ENCODE data around the gene DAAM2. TPM values are rescaled to one million over a fixed set of nuclear protein-coding genes. Genes with fewer than 3 reads are reported as not detected.

The DAAM2 gene
- total RNA-seq, 1 experiment from 2014 or later = 4.8 TPM

- no peaks in the 10 kb centered on the region for H3K9me3 ChIP-seq (ENCODE audit: low read depth, low read length, poor library complexity, severe bottlenecking)
- H3K36me3 ChIP-seq (ENCODE audit: insufficient read depth, low read length, poor library complexity, severe bottlenecking) = no peaks in the 10 kb centered on the region
- H3K4me1 ChIP-seq (ENCODE audit: insufficient read depth, low read length, poor library complexity, severe bottlenecking) = no peaks in the 10 kb centered on the region
- no peak overlapping the region for H3K4me3 ChIP-seq (ENCODE audit: low read depth, low read length, poor library complexity, severe bottlenecking)
- POLR2A ChIA-PET (ENCODE audit: low non-redundant PET) = no interaction called here
- CTCF ChIA-PET = no interaction called here
- DNase-seq (ENCODE audit: low spot score) = no peak
- BruUV-seq (replicated peaks) = no TSS peak
- intact Hi-C loops (cut with micrococcal nuclease; ENCODE audit: unreplicated experiment) = no loop called here
- no peak overlapping the region for H3K27ac ChIP-seq (ENCODE audit: low read depth, low read length, poor library complexity, severe bottlenecking)
- TF ChIP-seq EZH2 (IDR thresholded peaks at IDR 0.05; ENCODE audit: borderline replicate concordance, low read depth, low read length, poor library complexity, severe bottlenecking) (no peak), CTCF (conservative IDR thresholded peaks at IDR 0.05; ENCODE audit: low read depth, low read length) (no peak)
- H3K27me3 ChIP-seq (replicated peaks; ENCODE audit: insufficient read depth, low read depth, low read length, poor library complexity) = no peaks in the 10 kb centered on the region
Measured at GRCh38 chr6:39765508-39766065, 26.6 kb upstream of the DAAM2 start.

- no peaks in the 10 kb centered on the region for H3K36me3 ChIP-seq (ENCODE audit: insufficient read depth, low read length, poor library complexity, severe bottlenecking)
- intact Hi-C loops (cut with micrococcal nuclease; ENCODE audit: unreplicated experiment) = no loop called here
- H3K27ac ChIP-seq (ENCODE audit: low read depth, low read length, poor library complexity, severe bottlenecking) = no peak overlapping the region
- no peaks in the 10 kb centered on the region for H3K9me3 ChIP-seq (ENCODE audit: low read depth, low read length, poor library complexity, severe bottlenecking)
- H3K4me1 ChIP-seq (ENCODE audit: insufficient read depth, low read length, poor library complexity, severe bottlenecking) = no peaks in the 10 kb centered on the region
- no peaks in the 10 kb centered on the region for H3K27me3 ChIP-seq (replicated peaks; ENCODE audit: insufficient read depth, low read depth, low read length, poor library complexity)
- CTCF ChIA-PET = no interaction called here
- DNase-seq (ENCODE audit: low spot score) = no peak
- no peak overlapping the region for H3K4me3 ChIP-seq (ENCODE audit: low read depth, low read length, poor library complexity, severe bottlenecking)
- TF ChIP-seq CTCF (conservative IDR thresholded peaks at IDR 0.05; ENCODE audit: low read depth, low read length) = no peak
- no peak for TF ChIP-seq EZH2 (IDR thresholded peaks at IDR 0.05; ENCODE audit: borderline replicate concordance, low read depth, low read length, poor library complexity, severe bottlenecking)
- POLR2A ChIA-PET (ENCODE audit: low non-redundant PET) = no interaction called here
- no TSS peak for BruUV-seq (replicated peaks)
Measured at GRCh38 chr6:39769012-39769411, 23.2 kb upstream of the DAAM2 start.

- ChIA-PET CTCF (no interaction called here), POLR2A (ENCODE audit: low non-redundant PET) (no interaction called here)
- Histone ChIP-seq H3K9me3 (ENCODE audit: low read depth, low read length, poor library complexity, severe bottlenecking) (no peaks in the 10 kb centered on the region), H3K4me3 (ENCODE audit: low read depth, low read length, poor library complexity, severe bottlenecking) (no peak overlapping the region), H3K4me1 (ENCODE audit: insufficient read depth, low read length, poor library complexity, severe bottlenecking) (no peaks in the 10 kb centered on the region), H3K27ac (ENCODE audit: low read depth, low read length, poor library complexity, severe bottlenecking) (no peak overlapping the region), H3K27me3 (replicated peaks; ENCODE audit: insufficient read depth, low read depth, low read length, poor library complexity) (no peaks in the 10 kb centered on the region), H3K36me3 (ENCODE audit: insufficient read depth, low read length, poor library complexity, severe bottlenecking) (no peaks in the 10 kb centered on the region)
- TF ChIP-seq CTCF (conservative IDR thresholded peaks at IDR 0.05; ENCODE audit: low read depth, low read length) (no peak), EZH2 (IDR thresholded peaks at IDR 0.05; ENCODE audit: borderline replicate concordance, low read depth, low read length, poor library complexity, severe bottlenecking) (no peak)
- BruUV-seq (replicated peaks) = no TSS peak
- intact Hi-C loops (cut with micrococcal nuclease; ENCODE audit: unreplicated experiment) = no loop called here
- DNase-seq (ENCODE audit: low spot score) = no peak
Measured at GRCh38 chr6:39770446-39770845, 21.7 kb upstream of the DAAM2 start.

All from A673 (cell line).